Nephron progenitor cell (in vitro differentiated cells): ENCODE data around the gene EXOC6B.

Experiments
- DNase-seq: peaks from one replicate; pipeline ENCODE4 v3.0.0; 2021
- H3K27ac Mint-ChIP-seq: 2 replicates; pipeline ENCODE4 v1.8.0; 2021; ENCODE audit warnings: mild to moderate bottlenecking, moderate library complexity, mixed read lengths
- H3K27me3 Mint-ChIP-seq: 2 replicates; pipeline ENCODE4 v1.8.0; 2021; ENCODE audit warnings: mild to moderate bottlenecking, low read depth, mixed read lengths; ENCODE audit not compliant: poor library complexity
- H3K36me3 Mint-ChIP-seq: 2 replicates; pipeline ENCODE4 v1.8.0; 2021; ENCODE audit warnings: low read depth, mixed read lengths
- H3K4me1 Mint-ChIP-seq: 2 replicates; pipeline ENCODE4 v1.8.0; 2021; ENCODE audit warnings: mixed read lengths
- H3K4me3 Mint-ChIP-seq: 2 replicates; pipeline ENCODE4 v1.8.0; 2021; ENCODE audit warnings: mild to moderate bottlenecking, moderate library complexity, mixed read lengths
- H3K9me3 Mint-ChIP-seq: 2 replicates; pipeline ENCODE4 v1.8.0; 2021; ENCODE audit warnings: mild to moderate bottlenecking, moderate library complexity, mixed read lengths
- TF ChIP-seq, protein P1 (sequence below): fragments of 200-600 bp; sonication (generic); IDR thresholded peaks from 2 replicates; pipeline ENCODE4 v1.5.0; 2021; ENCODE audit warnings: antibody characterized with exemption

EXOC6B gene

DNA sequence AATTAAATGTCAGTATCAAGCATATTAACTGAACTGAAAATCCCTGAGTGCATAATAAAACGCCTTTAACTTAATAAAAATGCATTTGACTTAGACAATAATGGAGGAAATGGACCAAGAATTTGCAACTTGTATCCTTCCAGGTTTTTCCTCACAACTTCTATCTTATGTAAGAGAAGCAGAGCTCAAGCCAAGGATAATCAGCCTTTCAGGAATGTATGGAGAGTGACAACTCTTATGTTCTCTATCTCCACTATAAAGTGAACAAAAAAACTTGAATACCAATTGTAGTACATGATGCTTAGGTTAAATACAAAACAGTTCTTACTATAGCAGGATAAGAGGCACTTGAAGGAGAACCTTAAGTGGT, 613.4 kb downstream of the EXOC6B start:
- H3K4me1 Mint-ChIP-seq: no peaks in the 10 kb centered on the region

DNA sequence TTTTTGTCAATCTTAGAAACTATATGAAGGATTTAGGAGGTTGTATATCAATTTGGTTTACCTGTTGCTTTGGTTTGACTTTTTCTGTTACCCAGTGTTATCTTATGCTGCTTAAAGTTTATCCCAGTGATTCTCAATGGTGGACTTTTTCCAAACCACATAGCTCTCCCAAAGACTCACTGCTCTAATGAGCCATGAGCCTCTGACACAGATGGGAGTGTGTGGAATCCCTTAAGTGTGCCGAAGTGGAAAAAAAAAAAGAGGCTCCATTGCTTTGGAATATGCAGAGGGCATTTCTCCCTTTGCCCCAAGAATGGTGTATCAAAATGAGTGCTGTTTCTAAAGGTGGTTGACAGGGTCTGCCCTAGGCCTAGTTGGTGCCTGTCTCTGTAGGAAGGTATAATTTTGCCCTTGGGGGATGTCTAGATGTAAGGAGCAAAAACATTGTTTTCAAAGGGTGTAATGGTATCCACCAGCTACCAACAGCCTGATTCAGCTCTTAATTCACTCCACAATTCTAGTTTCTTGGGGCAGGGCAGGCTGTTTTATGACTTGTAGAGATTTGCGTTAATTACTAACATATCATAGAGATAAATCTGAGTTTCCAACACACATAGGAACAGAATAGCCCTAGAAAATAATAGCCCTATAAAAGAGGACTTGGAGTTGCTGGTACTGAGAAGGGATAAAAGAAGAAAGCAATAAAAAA, 613.9 kb downstream of the EXOC6B start:
- H3K4me1 Mint-ChIP-seq: no peaks in the 10 kb centered on the region
- H3K36me3 Mint-ChIP-seq: no peaks in the 10 kb centered on the region
- DNase-seq: no peak
- no peak overlapping the region for H3K4me3 Mint-ChIP-seq
- no peak overlapping the region for H3K27ac Mint-ChIP-seq
- peaks cover 2% of the 10 kb centered on the region for H3K27me3 Mint-ChIP-seq
- H3K9me3 Mint-ChIP-seq: no peaks in the 10 kb centered on the region
- TF ChIP-seq, protein P1, sequence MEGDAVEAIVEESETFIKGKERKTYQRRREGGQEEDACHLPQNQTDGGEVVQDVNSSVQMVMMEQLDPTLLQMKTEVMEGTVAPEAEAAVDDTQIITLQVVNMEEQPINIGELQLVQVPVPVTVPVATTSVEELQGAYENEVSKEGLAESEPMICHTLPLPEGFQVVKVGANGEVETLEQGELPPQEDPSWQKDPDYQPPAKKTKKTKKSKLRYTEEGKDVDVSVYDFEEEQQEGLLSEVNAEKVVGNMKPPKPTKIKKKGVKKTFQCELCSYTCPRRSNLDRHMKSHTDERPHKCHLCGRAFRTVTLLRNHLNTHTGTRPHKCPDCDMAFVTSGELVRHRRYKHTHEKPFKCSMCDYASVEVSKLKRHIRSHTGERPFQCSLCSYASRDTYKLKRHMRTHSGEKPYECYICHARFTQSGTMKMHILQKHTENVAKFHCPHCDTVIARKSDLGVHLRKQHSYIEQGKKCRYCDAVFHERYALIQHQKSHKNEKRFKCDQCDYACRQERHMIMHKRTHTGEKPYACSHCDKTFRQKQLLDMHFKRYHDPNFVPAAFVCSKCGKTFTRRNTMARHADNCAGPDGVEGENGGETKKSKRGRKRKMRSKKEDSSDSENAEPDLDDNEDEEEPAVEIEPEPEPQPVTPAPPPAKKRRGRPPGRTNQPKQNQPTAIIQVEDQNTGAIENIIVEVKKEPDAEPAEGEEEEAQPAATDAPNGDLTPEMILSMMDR: no peak

More for the DNA sequence above, 613.4 kb downstream of the EXOC6B start:
- H3K27ac Mint-ChIP-seq: no peak overlapping the region
- TF ChIP-seq, protein P1: no peak
- no peak for DNase-seq
- H3K9me3 Mint-ChIP-seq: no peaks in the 10 kb centered on the region
- no peaks in the 10 kb centered on the region for H3K36me3 Mint-ChIP-seq
- peaks cover 2% of the 10 kb centered on the region for H3K27me3 Mint-ChIP-seq
- H3K4me3 Mint-ChIP-seq: no peak overlapping the region

DNA sequence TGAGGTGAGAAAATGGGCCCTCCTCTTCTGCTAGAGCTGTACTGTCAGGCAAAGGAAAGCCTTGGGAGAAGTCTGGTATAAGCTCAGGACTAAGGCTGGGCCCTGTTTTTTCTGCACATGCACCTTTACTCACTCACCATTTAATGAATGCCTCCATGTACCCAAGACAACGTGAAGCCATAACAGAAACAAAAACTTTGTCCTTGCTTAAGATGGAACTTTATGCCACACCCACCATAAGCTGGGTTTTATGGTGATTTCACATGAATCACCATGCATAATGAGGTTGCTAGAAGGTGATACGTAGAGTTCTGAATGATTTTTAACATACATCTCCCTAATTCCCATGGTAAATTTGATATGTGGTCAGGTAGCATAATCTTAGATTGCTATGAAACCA, 614.5 kb downstream of the EXOC6B start:
- H3K27me3 Mint-ChIP-seq: peaks cover 2% of the 10 kb centered on the region
- H3K27ac Mint-ChIP-seq: no peak overlapping the region
- H3K36me3 Mint-ChIP-seq: no peaks in the 10 kb centered on the region
- DNase-seq: no peak
- no peaks in the 10 kb centered on the region for H3K9me3 Mint-ChIP-seq
- no peak overlapping the region for H3K4me3 Mint-ChIP-seq
- H3K4me1 Mint-ChIP-seq: no peaks in the 10 kb centered on the region
- TF ChIP-seq, protein P1: no peak

DNA sequence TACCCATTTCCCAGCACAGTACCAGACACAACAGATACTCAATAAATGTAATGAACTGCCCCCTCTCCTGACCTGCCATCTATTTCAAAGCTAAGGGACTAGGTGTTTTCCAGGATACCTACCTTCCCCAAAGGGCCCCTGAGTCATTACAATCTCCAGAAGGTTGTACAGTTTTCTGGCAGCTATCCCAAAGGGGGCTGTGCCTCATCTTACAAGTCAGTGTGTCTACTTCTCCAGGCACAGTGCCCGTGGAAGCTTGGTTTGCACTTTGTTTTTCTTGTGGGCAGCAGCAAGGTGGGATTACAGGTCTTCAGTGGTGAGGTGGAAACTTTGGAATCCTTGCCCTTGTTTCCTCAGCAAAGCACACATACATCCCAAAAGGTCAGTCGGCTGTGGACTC, 615.4 kb downstream of the EXOC6B start:
- DNase-seq: no peak
- Mint-ChIP-seq H3K9me3 (no peaks in the 10 kb centered on the region), H3K36me3 (no peaks in the 10 kb centered on the region), H3K27ac (no peak overlapping the region), H3K27me3 (peaks cover 5% of the 10 kb centered on the region), H3K4me1 (peaks cover 5% of the 10 kb centered on the region), H3K4me3 (no peak overlapping the region)
- TF ChIP-seq, protein P1: no peak

DNA sequence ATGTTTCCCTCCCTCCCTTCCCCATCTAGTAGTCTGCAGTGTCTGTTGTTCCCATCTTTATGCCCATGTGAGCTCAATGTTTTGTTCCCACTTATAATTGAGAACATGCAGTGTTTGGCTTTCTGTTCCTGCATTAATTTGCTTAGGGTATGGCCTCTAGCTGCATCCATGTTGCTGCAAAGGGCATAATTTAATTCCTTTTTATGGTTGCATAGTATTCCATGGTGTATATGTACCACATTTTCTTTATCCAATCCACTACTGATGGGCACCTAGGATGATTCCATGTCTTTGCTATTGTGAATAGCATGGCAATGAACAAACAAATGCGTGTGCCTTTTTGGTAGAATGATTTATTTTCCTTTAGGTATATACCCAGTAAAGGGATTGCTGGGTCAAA, 617.6 kb downstream of the EXOC6B start:
- H3K27ac Mint-ChIP-seq: no peak overlapping the region
- peaks cover 23% of the 10 kb centered on the region for H3K4me1 Mint-ChIP-seq
- TF ChIP-seq, protein P1: no peak
- H3K9me3 Mint-ChIP-seq: no peaks in the 10 kb centered on the region
- peaks cover 5% of the 10 kb centered on the region for H3K27me3 Mint-ChIP-seq
- no peaks in the 10 kb centered on the region for H3K36me3 Mint-ChIP-seq
- no peak overlapping the region for H3K4me3 Mint-ChIP-seq
- DNase-seq: no peak

DNA sequence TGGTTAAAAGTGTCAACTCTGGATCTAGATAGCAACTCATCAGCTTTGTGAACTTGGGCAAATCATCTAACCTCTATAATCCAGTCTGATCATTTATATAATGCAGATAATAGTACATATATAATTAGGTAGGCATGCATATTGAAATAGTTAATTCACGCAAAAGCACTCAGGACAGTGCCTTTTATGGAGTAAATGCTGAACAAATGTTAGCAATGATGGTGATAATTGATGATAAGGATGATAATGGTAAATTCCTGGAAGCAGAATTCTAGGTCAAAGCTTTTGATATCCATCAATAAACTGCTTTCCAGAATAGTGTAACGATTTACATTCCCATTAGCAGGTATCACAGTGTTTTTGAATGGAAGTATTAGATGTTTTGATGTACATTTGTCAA, 618.5 kb downstream of the EXOC6B start:
- DNase-seq: no peak
- Mint-ChIP-seq H3K4me1 (peaks cover 23% of the 10 kb centered on the region), H3K4me3 (no peak overlapping the region), H3K27me3 (peaks cover 5% of the 10 kb centered on the region), H3K9me3 (no peaks in the 10 kb centered on the region), H3K36me3 (no peaks in the 10 kb centered on the region), H3K27ac (no peak overlapping the region)
- TF ChIP-seq, protein P1: no peak
